NCI-H2171 treated with DMSO at 0.1 percent for 48 hours (cell line): Measurements from ENCODE around the gene MCF2L2.
A peak's percentile ranks its signal among the peaks of the same experiment; 100 is the strongest.

Source experiments
- DNase-seq: peaks from one replicate; lab custom pipeline; 2025; lab: John Stamatoyannopoulos, UW

Gene MCF2L2

DNA sequence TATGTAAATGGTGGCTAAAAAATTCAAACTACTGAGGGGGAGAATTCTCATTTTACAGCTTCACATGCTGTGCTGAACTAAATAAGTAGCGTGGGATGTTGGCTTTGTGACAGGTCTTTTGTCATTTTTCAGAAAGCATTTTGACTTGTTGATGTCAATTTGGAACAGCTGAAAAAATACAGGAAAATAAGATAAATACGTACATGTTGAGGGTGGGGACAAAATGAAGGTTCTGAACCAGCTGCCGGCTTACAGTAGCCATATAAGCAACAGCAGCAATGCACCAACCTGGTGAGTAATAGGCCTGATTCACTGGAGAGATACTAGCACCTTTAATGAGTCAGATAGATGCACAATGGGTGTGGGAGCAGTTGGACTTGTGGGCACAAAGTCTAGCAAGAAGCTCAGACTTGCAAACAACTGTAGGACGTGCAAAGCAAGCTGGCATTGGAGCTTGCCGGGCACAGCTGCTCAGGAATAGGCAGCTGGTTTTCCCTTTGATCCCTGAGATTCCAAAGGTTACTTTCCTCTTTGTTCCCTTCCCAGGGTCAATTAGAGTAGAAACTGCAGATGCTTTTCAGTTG, 162.5 kb downstream of the MCF2L2 start:
- no peak for DNase-seq

DNA sequence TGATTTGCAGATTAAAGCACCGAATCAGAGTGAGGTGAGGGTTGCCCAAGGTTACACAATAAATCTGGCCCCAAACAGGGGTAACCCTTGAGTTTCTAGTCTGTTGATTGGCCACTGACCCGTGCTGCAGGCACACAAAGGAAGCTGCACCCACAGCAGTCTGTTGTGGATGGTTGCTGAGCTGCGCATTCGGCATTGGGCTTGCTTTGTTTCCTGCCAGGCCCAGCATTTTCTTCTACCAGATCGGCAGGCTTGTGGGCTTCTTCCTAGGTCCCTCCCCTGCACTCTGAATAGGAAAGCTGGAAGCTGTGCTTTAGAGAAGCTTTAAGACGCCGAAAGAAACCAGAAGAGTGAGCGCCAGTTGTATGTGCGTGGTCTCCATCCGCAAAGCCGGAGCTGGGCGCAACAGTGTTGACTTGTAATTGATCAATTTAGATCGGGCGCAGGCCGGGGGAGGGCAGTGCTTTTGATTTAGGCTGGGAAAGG, 163.2 kb downstream of the MCF2L2 start:
- DNase-seq: no peak

DNA sequence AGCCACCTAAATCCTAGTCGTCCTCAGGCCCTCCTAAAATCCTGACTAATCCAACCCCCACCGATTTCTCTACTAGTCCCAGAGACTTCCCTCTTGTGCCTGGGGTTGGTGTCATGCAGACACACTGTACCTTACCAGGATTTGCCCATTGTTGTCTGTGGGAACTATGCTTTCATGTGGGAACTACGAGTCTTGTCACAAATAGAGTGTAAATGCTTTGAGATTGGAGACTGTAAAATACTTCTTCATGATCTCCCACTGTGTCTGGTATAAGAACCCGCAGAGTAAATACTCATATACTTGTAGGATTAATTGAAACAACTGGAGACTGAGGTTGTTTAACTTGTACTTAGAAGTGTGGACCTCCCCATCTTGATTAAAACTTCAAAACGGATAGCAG, 164.2 kb downstream of the MCF2L2 start:
- no peak for DNase-seq

DNA sequence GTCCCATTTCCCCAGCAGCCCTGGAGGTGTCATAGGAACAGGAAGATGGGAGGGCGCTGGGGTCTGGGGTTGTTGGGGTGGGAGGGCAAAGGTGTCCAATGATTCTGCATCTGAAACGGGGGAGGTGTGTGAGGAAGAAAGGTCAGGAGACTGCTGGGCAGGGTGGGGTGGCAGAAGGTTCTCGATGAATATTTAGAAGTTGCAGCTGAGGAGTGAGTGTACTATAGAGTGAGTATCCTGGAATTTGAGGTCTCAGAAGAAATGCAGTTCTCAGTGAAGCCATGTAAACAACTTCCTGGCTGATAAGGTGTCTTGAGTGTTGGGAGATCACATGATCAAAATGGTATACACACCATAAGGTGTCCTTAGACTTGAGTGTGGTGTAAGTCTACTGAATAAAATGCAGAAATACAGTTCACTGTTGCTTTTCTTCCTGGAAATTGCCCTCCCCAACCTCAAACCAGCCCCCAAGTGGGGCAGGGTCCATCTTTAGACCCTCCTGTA, 165.5 kb downstream of the MCF2L2 start:
- no peak for DNase-seq

DNA sequence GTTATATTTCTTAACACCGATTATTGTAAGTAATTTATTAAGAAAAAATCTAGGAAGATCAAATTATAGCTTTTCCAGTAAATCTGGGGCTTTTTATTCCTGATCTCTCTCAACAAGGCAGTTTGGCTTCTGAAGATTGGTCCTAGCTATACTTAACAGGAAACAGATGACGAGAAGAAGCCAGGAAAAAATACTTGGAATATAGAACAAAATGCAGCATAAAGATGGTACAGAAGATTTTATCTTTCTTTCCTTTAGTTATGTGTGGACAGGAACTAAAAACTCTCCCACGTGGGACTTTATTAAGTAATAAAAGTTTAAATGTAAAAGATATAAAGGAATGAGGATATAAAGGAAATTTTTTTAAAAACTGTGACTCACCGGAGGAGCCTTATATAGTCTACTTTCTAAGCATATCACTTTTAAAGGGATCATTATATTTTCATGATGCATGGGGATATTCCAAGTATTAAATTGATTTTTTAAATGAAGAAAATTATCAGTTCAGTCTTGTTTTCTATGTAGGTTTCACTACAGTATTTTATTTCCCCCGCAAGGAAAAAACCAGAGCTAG, 167.2 kb downstream of the MCF2L2 start:
- no peak for DNase-seq

DNA sequence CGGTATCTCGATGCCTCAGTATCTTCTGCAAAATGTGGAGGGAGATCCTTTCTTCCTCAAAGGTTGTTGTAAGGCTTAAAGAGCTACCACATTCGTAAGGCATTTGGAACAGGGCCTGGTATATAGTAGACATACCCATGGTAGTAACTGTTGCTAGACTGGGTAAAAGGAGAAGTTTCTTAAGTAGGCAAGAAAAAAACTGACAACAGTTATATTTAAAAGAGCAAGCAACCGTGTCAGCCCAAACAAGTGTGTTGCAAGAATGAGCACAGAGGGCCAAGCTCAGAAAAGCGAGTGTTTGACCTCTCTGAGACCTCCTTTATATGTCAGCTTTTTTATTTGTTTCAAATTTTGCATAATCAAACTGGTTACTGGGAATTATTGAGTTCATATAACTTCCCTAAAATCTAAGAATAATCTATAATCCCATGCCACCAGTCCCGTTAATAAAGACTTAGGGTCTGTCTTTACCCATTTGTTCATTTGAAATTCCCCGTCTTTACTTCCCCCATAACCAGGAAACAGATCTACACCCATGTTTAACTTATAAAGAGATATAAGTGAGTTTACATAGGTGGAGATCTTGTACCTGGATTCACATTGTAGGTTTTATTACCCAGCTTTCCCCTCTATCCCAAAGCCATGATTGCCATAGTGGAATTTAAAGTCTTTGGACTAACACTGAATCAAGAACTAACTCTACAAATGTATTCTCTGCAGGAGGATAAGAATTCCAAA, 168.1 kb downstream of the MCF2L2 start:
- DNase-seq: no peak

DNA sequence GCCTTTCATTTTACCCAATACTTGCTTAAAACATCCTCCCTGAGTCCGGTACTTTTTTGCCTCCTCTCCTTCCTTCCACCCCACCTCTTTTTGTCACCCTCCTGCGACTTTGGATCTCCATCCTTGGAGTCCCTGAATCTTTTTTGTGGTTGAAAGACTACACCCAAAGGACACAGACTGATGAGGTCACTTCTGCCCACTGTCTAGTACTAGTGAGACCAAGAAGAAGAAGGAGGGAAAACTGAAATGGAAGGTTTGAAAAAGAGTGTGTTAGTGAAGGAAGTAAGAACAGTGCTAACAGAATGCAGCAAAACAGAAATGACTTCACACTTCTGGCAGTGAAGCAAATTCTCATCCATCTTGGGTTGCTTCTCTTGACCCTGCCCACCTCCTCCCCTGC, 168.8 kb downstream of the MCF2L2 start:
- no peak for DNase-seq

DNA sequence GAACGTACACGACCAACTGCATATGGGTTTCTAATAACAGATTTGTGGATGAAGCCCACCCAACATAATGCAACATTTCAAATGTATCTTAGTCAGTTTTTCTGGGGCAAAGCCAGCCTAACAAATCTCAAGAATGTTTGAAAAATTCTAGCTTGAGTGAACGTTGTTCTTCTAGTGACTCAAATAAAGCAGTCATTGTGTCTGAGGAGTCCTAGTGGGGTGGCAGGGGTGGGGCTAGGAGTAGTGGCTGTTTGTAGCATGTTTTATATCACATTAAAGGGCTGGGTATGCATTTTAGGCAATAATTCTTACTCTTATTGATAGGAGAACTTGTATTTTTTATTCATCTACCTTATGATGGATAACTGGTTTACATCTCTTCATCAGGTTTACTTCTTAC, 169.3 kb downstream of the MCF2L2 start:
- no peak for DNase-seq

DNA sequence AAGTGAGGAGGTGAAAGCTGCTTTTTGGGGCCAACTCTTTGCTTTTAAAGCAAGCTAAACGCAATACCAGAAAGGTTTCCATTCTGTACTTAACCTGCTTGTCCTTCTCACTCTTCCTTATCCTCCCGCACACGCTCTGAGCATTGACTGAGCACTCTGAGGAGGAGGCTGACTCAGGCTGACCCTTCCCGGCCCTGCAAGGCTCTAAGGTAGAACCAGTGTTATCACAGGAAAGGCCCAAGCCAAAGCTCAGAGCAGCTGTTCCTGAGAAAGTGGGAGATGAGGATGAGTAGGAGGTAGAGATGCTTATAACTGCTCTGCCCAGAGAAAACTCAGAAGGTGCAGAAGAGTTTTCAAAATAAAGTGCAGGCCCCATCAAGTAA, 173.1 kb downstream of the MCF2L2 start:
- DNase-seq: no peak

DNA sequence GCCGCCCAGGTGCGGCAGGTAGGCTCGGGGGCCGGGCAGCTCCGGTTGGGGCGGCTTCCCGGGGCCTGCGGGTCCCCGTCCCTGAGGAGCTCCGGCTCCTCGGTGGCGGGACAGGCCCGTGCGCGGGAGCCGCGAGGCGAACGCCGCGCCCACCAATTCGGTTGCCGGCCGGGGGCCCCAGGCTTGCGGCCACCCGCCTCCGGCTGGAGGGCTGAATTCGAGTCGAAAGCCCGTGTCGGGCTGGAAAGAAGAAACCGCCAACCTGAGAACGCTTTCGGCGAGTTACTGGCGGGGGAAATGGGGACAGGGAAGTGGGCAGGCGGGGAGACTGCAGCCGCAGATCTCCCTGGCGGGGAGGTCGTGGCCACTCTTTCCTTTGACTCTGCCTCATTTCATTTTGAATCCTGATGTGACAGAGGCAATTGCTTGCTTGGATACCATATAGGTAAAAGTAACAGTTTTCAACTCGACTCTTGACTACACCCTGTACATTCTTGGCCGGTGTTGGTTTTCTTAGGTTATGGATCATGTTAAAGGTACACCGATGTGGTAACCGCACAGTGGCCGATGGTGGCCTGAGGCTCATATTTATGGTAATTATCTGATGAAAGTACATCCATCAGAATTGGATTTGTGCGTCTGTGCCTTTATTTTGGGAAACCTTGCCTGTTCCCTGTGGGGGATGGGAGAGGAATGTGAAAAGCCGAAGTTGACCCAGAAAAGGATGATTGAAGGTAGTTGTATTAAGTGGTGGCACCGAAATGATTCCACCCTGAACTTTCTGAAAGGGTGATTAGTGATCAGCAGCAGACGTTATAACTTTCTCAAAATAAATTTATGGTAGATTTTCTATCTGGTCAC, 173.7 kb downstream of the MCF2L2 start:
- DNase-seq: peak; percentile 5

DNA sequence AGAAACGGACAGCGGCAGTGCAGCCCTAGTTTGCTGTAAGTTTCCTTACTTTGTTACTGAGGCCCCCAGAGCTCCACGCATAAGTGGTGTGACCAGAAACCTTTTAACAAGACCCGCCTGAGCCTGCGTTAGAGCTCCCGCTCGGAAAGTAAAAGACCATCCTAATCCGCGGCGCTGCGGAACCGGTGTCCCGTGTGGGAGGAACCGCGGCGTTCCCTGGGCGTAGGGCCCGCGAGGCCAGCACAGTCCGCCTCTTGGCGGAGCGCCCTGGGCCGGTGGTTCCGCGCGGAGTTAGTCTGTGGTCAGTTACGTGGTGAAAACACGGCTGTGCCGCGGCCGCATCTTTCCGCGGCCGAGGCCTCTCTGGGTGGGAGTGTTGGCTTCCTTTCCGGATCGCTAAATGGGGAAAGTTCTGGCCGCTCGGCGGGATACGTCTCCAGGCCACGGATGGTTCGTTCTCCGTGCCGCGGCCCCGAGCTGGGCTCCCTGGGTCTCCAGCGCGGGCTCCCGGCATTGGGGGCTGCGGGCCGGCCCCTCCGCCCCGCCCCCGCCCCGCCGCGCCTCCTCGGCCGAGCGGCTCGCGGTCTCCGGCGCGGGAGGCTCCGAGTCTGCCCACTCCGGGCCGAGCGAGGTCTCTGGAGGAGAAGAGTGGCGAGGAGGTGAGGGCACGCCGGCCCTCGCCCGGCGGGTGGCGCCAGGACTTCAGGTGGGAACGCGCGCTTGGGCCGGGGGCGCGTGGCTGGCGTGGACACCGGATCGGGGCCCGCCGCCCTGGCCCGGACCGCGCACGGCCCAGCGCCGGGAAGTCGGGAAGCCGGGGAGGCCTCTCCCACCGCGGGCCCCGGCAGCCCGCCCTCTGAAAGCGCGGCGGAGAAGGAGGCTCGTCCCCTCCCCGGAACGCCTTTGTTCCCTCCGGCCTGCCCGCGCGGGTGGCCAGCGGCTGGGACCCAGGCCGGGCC, 174.6 kb downstream of the MCF2L2 start:
- DNase-seq: peak; percentile 9

DNA sequence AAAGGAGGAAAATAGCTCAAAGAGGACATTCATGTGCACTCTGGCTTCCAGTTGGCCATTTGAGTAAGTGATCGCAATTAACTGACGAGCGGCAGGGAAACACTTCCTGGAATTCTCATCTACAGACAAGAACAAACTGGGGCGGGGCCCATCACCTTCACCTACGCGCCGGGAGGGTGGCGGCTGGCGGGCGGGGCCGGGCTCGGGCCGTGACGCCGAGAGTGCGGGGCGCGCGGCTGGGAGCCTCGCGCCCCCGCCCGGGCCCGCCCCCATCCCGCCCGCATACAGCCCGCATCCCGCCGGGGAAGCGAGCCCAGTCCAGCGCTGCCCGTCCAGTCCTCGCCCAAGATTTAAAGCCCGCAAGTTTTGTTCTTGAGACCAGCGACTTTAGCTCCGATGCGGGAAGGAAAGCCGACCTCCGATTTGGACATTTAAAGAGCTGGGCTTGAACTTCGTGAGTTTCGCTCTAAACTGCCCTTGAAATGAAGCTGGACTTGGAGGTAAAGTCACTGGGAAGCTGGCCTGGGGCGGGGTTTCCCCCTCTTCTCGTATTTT, 175.4 kb downstream of the MCF2L2 start, which contains the start of gene B3GNT5:
B3GNT5 (plus strand) TSS at position 281 of the 555 bp plus-strand sequence. CDS start 16,546 bp downstream, outside the sequence.
- peak; percentile 26 for DNase-seq

DNA sequence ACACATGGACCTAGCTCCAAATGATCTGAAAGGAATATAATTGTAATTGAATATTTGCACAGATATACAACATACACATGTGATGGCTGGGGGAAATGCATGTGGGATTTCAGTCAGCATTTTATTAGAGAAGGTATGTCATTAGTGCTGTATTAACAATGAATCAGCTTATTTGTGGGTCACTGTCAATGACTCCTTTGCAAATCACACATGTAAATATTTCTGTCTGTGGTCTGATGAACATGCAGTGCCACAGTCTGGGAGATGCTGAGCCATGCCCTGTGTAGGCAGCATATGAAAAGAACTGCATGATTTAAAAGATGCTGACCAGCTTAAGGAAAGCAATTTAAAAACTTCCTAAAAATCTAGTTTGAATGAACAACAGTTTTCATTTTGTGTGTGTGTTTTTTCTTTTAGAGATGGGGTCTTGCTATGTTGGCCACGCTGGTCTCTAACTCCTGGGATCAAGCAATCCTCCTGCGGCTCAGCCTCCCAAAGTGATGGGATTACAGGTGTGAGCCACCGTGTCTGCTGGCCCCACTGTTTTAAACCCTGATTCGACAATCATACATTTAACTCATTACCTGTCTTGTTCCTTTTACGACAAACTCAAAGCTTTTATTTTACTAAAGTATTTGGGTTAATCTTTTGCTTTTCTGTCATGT, 176.2 kb downstream of the MCF2L2 start:
- no peak for DNase-seq

DNA sequence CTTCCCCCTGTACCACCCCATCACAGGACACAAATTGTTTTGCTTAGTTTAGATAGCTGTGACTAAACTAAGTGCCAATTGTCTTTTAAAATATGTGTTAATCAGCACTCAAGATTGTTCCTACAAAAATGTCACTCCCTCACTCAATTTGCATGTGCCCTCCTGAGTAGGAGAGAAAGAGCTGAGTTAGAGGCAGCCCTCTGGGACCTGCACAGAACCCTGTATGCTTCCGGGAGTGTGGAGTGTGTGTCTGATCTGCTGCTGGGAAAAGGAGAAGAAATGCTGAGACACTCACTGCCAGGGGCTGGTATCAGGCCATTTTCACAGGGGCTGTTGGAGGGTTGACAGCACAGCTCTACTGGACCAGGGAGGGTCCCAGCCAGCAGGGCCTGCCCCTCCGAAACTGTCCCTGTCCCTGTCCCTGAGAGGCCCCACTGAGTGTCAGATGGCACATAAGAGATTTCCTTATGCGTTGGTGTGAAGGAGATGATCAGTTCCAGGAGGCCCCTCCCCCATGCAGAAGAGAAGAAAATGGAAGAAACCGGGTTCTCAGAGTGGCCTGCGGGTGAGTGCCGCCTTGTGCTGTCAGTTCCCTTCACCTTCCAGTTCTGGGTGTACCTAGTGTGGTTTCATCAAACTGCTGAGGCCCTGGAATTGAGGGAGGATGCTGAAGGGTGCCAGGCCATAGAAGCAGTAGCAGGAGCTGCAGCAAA, 179.3 kb downstream of the MCF2L2 start:
- no peak for DNase-seq

DNA sequence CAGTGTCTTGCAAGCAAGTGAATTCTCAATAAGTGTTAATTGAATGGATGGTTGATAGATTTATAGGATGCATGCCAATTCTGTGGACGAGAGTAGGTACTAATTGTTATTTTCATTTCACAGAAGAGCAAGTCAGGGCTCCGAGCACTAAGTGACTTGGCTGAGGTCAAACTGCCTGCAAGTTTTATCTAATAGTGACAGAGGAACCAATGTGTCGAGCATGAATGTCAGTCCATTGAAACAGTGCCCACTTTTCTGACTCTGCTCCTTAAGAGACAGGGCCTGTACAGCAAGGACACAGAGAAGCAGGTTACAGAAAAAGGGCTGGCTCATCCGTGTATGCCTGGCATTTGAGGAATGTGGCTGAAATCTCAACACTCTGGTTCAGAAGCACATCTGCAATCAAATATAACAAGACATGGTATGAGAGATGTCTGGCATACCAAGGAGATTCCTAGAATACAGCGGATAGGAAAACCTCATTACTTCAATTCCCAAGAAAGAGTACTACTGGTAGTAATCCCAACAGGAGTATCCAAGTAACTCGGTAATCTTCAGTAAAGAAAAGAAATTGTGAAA, 181.3 kb downstream of the MCF2L2 start:
- no peak for DNase-seq

DNA sequence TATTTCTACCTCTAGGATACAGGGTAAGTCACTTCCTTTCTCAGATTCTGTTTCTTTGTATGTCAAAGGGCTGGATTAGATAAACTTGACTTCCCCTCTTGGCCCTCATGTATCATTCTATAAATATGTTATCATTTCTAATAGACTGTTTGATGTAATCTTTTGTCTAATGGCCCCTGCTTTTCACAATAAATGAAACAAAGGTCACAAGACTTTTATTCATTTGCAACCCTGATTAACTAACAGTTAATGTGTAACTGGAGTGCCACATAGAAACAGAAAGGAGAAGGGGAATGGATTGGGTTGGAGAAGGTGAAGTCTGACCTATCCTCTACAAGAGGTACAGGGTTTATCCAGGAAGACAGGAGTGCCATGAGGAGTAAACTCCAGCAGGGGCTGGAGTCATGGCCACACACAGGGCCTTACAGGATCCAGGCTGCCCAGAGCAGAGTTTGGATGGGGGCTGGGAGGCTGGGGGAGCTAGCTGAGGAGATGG, 183.4 kb downstream of the MCF2L2 start:
- no peak for DNase-seq

DNA sequence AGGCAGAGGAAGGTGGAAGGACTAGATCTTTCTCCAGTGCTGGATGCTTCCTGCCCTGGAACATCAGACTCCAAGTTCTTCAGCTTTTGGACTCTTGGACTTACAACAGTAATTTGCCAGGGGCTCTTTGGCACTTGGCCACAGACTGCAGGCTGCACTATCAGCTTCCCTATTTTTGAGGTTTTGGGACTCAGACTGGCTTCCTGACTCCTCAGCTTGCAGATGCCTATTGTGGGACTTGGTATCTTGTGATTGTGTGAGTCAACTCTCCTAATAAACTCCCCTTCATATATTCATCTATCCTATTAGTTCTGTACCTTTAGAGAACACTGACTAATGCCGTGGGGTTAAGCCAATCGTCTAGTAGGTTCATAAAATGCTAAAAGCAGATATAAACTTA, 184.2 kb downstream of the MCF2L2 start:
- no peak for DNase-seq

DNA sequence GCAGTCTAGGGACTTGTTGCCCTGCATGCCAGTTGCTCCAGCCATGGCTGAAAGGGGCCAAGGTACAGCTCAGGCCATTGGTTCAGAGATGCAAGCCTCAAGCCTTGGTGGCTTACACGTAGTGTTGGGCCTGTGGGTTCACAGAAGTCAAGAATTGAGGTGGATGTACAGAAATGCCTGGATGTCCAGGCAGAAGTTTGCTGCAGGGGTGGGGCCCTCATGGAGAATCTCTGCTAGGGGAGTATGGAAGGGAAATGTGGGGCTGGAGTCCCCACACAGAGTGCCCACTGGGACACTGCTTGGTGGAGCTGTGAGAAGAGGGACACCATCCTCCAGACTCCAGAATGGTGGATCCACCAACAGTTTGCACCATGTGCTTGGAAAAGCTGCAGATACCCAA, 186.0 kb downstream of the MCF2L2 start:
- no peak for DNase-seq

DNA sequence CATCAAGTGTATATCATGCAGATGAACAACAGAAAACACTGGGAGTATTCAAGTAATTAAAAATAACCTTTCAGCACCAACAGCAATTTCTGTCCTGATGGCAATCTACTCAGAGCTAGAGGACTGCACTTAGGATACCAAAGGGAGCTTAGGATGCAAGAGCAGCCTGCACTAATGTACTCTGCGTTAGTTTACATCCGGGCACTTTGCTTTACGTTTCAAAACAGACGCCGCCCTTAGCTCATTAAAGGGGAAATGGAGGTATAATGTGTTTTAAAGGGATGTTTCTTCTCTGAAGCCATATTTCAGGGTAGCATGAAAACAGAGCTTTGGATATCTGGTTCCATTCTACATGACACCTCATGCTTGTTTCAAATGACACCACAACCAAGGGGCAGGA, 189.4 kb downstream of the MCF2L2 start:
- no peak for DNase-seq
